NT2/D1 (cell line): Measurements from ENCODE around the gene RAD23B.

Source experiments
- SUZ12 ChIP-seq: IDR thresholded peaks from 2 replicates; pipeline ENCODE4 v1.6.1; 2011; ENCODE audit not compliant: insufficient read length, insufficient read depth; ENCODE audit errors: extremely low read depth
- YY1 ChIP-seq: IDR thresholded peaks from 2 replicates; pipeline ENCODE4 v1.6.1; 2011; ENCODE audit not compliant: insufficient read length, insufficient read depth
- ZNF274 ChIP-seq: IDR thresholded peaks from 2 replicates; pipeline ENCODE4 v1.6.1; 2011; ENCODE audit warnings: mild to moderate bottlenecking, low read depth, low read length

DNA sequence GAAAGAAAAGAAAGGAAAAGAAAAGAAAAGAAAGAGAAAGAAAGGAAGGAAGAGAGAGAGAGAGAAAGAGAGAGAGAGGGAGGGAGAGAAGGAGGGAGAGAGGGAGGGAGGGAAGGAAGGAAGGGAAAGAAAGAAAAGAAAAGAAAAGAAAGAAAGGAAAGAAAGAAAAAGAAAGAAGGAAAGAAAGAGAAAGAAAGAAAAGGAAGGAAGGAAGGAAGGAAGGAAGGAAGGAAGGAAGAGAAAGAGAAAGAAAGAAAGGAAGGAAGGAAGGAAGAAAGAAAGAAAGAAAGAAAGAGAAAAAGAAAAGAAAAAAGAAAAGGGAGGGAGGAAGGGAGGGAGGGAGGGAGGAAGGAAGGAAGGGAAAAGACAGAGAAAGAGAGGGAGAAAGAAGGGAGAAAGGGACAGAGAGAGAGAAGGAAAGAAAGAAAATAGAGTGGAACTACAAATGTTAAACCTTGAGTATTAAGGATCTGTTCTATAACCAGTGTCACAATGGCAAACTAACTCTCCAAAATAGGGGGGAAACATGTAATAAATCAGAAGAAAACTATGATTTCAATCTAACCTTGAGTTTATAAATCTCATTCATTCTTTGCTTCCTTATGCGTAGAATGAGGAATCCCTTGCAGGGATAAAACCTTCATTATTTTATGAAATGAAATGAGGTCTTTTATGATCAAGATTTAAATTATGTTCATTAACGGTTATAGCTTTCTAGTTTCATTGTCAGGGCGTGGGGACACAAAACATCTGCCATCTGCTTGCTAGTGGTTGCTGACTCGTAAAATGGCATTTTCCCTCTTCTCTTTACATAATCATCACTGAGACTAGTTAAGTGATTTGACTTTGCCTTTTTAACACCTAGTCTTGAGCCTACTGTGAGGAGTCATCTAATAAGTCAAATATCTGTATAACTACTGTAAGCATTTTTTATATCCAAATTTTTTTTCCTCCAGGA lies 40.7 kb upstream of the RAD23B start:
- TF ChIP-seq YY1: no peak
- TF ChIP-seq ZNF274: no peak
- no peak for TF ChIP-seq SUZ12
